ENCODE results near the gene OPA3.

Gene OPA3

DNA sequence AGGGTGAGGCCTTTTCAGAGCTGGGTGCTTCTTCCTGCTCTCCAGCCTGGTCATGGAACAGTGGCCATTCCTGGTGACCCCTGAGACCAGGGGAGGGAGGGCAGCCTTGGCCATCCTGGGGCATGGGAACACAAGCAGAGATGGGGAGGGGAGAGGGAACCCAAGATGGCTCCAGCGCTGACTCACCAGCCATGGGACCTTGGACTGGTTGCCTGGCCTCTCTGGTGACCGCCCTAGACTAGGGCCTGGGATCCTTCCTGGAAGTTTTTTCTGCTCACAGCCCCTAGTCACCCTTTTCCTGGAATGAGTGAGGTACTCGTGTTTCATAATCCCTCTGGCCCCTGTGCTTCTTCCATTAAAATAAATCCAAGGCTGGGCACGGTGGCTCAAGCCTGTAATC is 3.3 kb upstream of the OPA3 start:
- in situ Hi-C loops (cut with HindIII; ENCODE audit: low pct_ligation_motif_present, low sequenced_read_pairs): no loop called here
- Histone ChIP-seq H3K4me3 (ENCODE audit: low read depth, low read length) (no peak overlapping the region), H3K36me3 (replicated peaks) (no peaks in the 10 kb centered on the region), H3K27me3 (replicated peaks) (no peaks in the 10 kb centered on the region), H3K27ac (no peak overlapping the region)
- DNase-seq: no peak
- no peak for TF ChIP-seq CTCF (IDR thresholded peaks at IDR 0.05; ENCODE audit: low read depth, low read length, missing control alignments)

DNA sequence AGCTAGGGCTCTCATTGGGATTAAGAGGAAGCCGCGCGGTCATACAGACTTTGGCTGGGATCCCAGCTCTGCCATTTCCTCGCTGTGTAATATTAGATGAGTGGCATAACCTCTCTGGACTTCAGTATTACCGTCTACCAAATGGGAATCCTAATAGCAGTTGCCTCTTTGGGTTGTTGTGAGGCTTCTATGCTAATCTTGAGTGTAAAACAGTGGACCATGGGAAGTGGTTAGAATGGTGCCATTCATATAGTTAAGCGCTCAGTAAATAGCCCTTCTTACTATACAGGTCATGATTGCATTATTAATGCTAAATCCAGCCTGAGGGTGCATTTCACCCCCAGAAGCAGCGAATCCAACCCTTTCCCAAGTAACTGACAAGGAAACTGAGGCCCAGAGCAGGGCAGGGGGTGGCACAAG is 566 bp upstream of the OPA3 start:
- Histone ChIP-seq H3K27ac (peak overlapping the region; percentile 96), H3K36me3 (replicated peaks) (no peaks in the 10 kb centered on the region), H3K27me3 (replicated peaks) (no peaks in the 10 kb centered on the region), H3K4me3 (ENCODE audit: low read depth, low read length) (peak overlapping the region; percentile 88)
- in situ Hi-C loops (cut with HindIII; ENCODE audit: low pct_ligation_motif_present, low sequenced_read_pairs): no loop called here
- no peak for DNase-seq
- no peak for TF ChIP-seq CTCF (IDR thresholded peaks at IDR 0.05; ENCODE audit: low read depth, low read length, missing control alignments)

DNA sequence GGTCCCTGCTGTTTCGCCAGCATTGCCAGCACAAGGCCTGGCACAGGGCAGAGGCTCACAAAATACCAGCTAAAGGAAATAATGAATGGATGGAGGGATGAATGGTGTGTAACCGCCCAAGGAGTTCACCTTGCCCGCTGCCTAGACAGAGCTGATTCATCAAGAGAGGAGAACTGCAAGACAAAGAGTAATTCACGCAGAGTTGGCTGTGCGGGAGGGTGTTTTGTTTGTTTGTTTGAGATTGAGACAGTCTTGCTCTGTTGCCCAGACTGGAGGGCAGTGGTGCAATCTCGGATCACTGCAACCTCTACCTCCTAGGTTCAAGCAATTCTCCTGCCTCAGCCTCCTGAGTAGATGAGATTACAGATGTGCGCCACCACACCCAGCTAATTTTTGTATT is 3.0 kb downstream of the OPA3 start:
- in situ Hi-C loops (cut with HindIII; ENCODE audit: low pct_ligation_motif_present, low sequenced_read_pairs): no loop called here
- DNase-seq: no peak
- Histone ChIP-seq H3K4me3 (ENCODE audit: low read depth, low read length) (no peak overlapping the region), H3K36me3 (replicated peaks) (no peaks in the 10 kb centered on the region), H3K27me3 (replicated peaks) (no peaks in the 10 kb centered on the region), H3K27ac (no peak overlapping the region)
- TF ChIP-seq CTCF (IDR thresholded peaks at IDR 0.05; ENCODE audit: low read depth, low read length, missing control alignments): no peak

DNA sequence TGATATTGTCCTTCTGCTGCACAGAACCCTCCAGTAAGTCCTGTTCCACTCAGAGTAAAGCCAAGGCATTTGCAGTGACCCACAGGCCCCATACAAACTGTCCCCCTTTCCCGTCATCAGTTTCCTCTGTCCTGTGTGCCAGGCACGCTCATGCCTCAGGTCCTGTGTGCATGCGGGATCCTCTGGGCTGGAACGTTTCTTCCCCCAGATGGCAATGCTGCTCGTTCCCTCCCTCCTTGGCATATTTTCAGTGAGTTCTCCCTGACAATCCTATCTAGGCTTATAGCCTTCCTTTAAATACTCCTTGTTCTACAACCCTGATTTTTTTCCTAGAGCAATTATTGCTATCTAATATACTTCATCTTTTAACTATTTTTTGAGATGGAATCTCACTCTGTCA is 5.7 kb downstream of the OPA3 start:
- no peaks in the 10 kb centered on the region for H3K27me3 ChIP-seq (replicated peaks)
- H3K27ac ChIP-seq: peak overlapping the region; percentile 29
- no peak overlapping the region for H3K4me3 ChIP-seq (ENCODE audit: low read depth, low read length)
- no peak for TF ChIP-seq CTCF (IDR thresholded peaks at IDR 0.05; ENCODE audit: low read depth, low read length, missing control alignments)
- no peaks in the 10 kb centered on the region for H3K36me3 ChIP-seq (replicated peaks)
- DNase-seq: no peak
- in situ Hi-C loops (cut with HindIII; ENCODE audit: low pct_ligation_motif_present, low sequenced_read_pairs): no loop called here

- Histone ChIP-seq H3K36me3 (replicated peaks) (no peaks in the 10 kb centered on the region), H3K27me3 (replicated peaks) (no peaks in the 10 kb centered on the region), H3K4me3 (ENCODE audit: low read depth, low read length) (no peak overlapping the region), H3K27ac (peak overlapping the region; percentile 74)
- DNase-seq: peak; percentile 94
- in situ Hi-C loops (cut with HindIII; ENCODE audit: low pct_ligation_motif_present, low sequenced_read_pairs): no loop called here
- TF ChIP-seq CTCF (IDR thresholded peaks at IDR 0.05; ENCODE audit: low read depth, low read length, missing control alignments): no peak
These were observed 7.3 kb downstream of the OPA3 start for GRCh38 chr19:45577111-45577905.

- no peak for DNase-seq
- in situ Hi-C loops (cut with HindIII; ENCODE audit: low pct_ligation_motif_present, low sequenced_read_pairs): no loop called here
- H3K4me3 ChIP-seq (ENCODE audit: low read depth, low read length): no peak overlapping the region
- H3K27ac ChIP-seq: peak overlapping the region; percentile 74
- no peaks in the 10 kb centered on the region for H3K36me3 ChIP-seq (replicated peaks)
- no peaks in the 10 kb centered on the region for H3K27me3 ChIP-seq (replicated peaks)
- TF ChIP-seq CTCF (IDR thresholded peaks at IDR 0.05; ENCODE audit: low read depth, low read length, missing control alignments): no peak
These were observed 7.9 kb downstream of the OPA3 start for GRCh38 chr19:45576682-45577081.
